H9 (cell line): Measurements from ENCODE around the gene CDC42EP3. TPM values are rescaled to one million over a fixed set of nuclear protein-coding genes. Genes with fewer than 3 reads are reported as not detected.

Experiments used
- DNase-seq: peaks from one replicate; pipeline ENCODE4 v3.0.0-alpha.2; 2017
- H2AFZ ChIP-seq: one replicate; pipeline ENCODE4 v1.6.1; 2013; ENCODE audit warnings: mild to moderate bottlenecking, low read length, control low read depth, moderate library complexity
- H2AK5ac ChIP-seq: 2 replicates; pipeline ENCODE4 v1.6.1; 2013; ENCODE audit warnings: low read length, control low read depth, mixed read lengths; ENCODE audit not compliant: insufficient read length
- H2BK120ac ChIP-seq: one replicate; pipeline ENCODE4 v1.6.1; 2013; ENCODE audit warnings: low read depth, mild to moderate bottlenecking, low read length, control low read depth, inconsistent platforms; ENCODE audit not compliant: poor library complexity, severe bottlenecking
- H2BK12ac ChIP-seq: 2 replicates; pipeline ENCODE4 v1.6.1; 2013; ENCODE audit warnings: low read length, control low read depth, mixed read lengths, low read depth; ENCODE audit not compliant: insufficient read length
- H2BK15ac ChIP-seq: 2 replicates; pipeline ENCODE4 v1.6.1; 2013; ENCODE audit warnings: low read depth, low read length, control low read depth
- H2BK20ac ChIP-seq: one replicate; pipeline ENCODE4 v1.6.1; 2013; ENCODE audit warnings: low read depth, mild to moderate bottlenecking, low read length, control low read depth, inconsistent platforms; ENCODE audit not compliant: poor library complexity, severe bottlenecking
- H2BK5ac ChIP-seq: 2 replicates; pipeline ENCODE4 v1.6.1; 2013; ENCODE audit warnings: low read length, control low read depth, mixed read lengths; ENCODE audit not compliant: insufficient read length
- H3K14ac ChIP-seq: 2 replicates; pipeline ENCODE4 v1.6.1; 2013; ENCODE audit warnings: low read length, control low read depth; ENCODE audit not compliant: insufficient read depth
- H3K18ac ChIP-seq: 2 replicates; pipeline ENCODE4 v1.6.1; 2013; ENCODE audit warnings: low read depth, mild to moderate bottlenecking, mixed read lengths, low read length, control low read depth; ENCODE audit not compliant: insufficient read length
- H3K23ac ChIP-seq: 2 replicates; pipeline ENCODE4 v1.6.1; 2013; ENCODE audit warnings: low read length, control low read depth, mixed read lengths, low read depth; ENCODE audit not compliant: insufficient read length
- H3K23me2 ChIP-seq: 2 replicates; pipeline ENCODE4 v1.6.1; 2013; ENCODE audit warnings: low read depth, mild to moderate bottlenecking, mixed read lengths, low read length, control low read depth; ENCODE audit not compliant: insufficient read length, poor library complexity, severe bottlenecking
- H3K27ac ChIP-seq: 2 replicates; pipeline ENCODE4 v1.5.1; 2013; ENCODE audit warnings: low read length, control low read depth, mixed read lengths, low read depth; ENCODE audit not compliant: insufficient read length
- H3K27me3 ChIP-seq: 2 replicates; pipeline ENCODE4 v1.6.1; 2013; ENCODE audit warnings: low read length, control low read depth, inconsistent platforms; ENCODE audit not compliant: insufficient read depth
- H3K4ac ChIP-seq: 2 replicates; pipeline ENCODE4 v1.6.1; 2013; ENCODE audit warnings: low read depth, mild to moderate bottlenecking, control low read depth, inconsistent platforms, low read length, moderate library complexity
- H3K4me1 ChIP-seq: 2 replicates; pipeline ENCODE4 v1.6.1; 2013; ENCODE audit warnings: low read length, control low read depth, inconsistent platforms; ENCODE audit not compliant: insufficient read depth
- H3K4me2 ChIP-seq: 2 replicates; pipeline ENCODE4 v1.6.1; 2013; ENCODE audit warnings: low read length, control low read depth, mixed read lengths; ENCODE audit not compliant: insufficient read length, insufficient read depth
- H3K56ac ChIP-seq: 2 replicates; pipeline ENCODE4 v1.6.1; 2013; ENCODE audit warnings: low read depth, mild to moderate bottlenecking, mixed read lengths, low read length, control low read depth; ENCODE audit not compliant: insufficient read length
- H3K79me1 ChIP-seq: 2 replicates; pipeline ENCODE4 v1.6.1; 2013; ENCODE audit warnings: low read depth, mild to moderate bottlenecking, moderate library complexity, low read length, control low read depth, inconsistent platforms; ENCODE audit not compliant: insufficient read depth, poor library complexity, severe bottlenecking
- H3K79me2 ChIP-seq: 2 replicates; pipeline ENCODE4 v1.6.1; 2013; ENCODE audit warnings: low read length, control low read depth, inconsistent platforms; ENCODE audit not compliant: insufficient read depth
- H3K9ac ChIP-seq: 2 replicates; pipeline ENCODE4 v1.6.1; 2013; ENCODE audit warnings: low read length, control low read depth, mixed read lengths; ENCODE audit not compliant: insufficient read length; ENCODE audit errors: extremely low read depth
- H3K9me3 ChIP-seq: one replicate; pipeline ENCODE4 v1.6.1; 2013; ENCODE audit warnings: low read depth, low read length, inconsistent platforms; ENCODE audit not compliant: control insufficient read depth
- H3T11ph ChIP-seq: one replicate; pipeline ENCODE4 v1.6.1; 2013; ENCODE audit warnings: mild to moderate bottlenecking, low read length, control low read depth, inconsistent platforms
- H4K20me1 ChIP-seq: one replicate; pipeline ENCODE4 v1.6.1; 2013; ENCODE audit not compliant: control insufficient read depth, insufficient read length, insufficient read depth
- H4K5ac ChIP-seq: 2 replicates; pipeline ENCODE4 v1.6.1; 2013; ENCODE audit warnings: low read depth, mild to moderate bottlenecking, mixed read lengths, low read length, control low read depth; ENCODE audit not compliant: insufficient read length
- H4K8ac ChIP-seq: replicated peaks from 2 replicates; pipeline ENCODE4 v1.6.1; 2013; ENCODE audit warnings: low read length, control low read depth, mixed read lengths, low read depth; ENCODE audit not compliant: insufficient read length
- H4K91ac ChIP-seq: 2 replicates; pipeline ENCODE4 v1.6.1; 2013; ENCODE audit warnings: low read depth, mild to moderate bottlenecking, moderate library complexity, mixed read lengths, low read length, control low read depth; ENCODE audit not compliant: insufficient read length
- H3K27ac Mint-ChIP-seq, 3 experiments: 2 replicates in 2 of 3; 3 replicates in 1 of 3; pipeline ENCODE4 v1.8.0; 2020 to 2021; ENCODE audit warnings: mixed read lengths in 3 of 3, mild to moderate bottlenecking in 1 of 3, moderate library complexity in 1 of 3
- H3K27me3 Mint-ChIP-seq: 2 replicates; pipeline ENCODE4 v1.8.0; 2021; ENCODE audit warnings: low read depth, mild to moderate bottlenecking, moderate library complexity, mixed read lengths
- H3K36me3 Mint-ChIP-seq, 3 experiments: 2 replicates in 2 of 3; 3 replicates in 1 of 3; pipeline ENCODE4 v1.8.0; 2020 to 2021; ENCODE audit warnings: low read depth in 3 of 3, mixed read lengths in 3 of 3; ENCODE audit not compliant: insufficient read depth in 1 of 3
- H3K4me1 Mint-ChIP-seq, 2 experiments: 2 replicates each; pipeline ENCODE4 v1.8.0; 2020; ENCODE audit warnings: mixed read lengths in 2 of 2
- H3K4me3 Mint-ChIP-seq, 2 experiments: 2 replicates in 1 of 2; 3 replicates in 1 of 2; pipeline ENCODE4 v1.8.0; 2020 to 2021; ENCODE audit warnings: mild to moderate bottlenecking in 2 of 2, mixed read lengths in 2 of 2, moderate library complexity in 1 of 2
- H3K9me3 Mint-ChIP-seq, 2 experiments: 2 replicates in 1 of 2; 3 replicates in 1 of 2; pipeline ENCODE4 v1.8.0; 2020; ENCODE audit warnings: mild to moderate bottlenecking in 2 of 2, mixed read lengths in 2 of 2, moderate library complexity in 1 of 2
- CTCF ChIP-seq: fragments of 200-600 bp; sonication (generic); conservative IDR thresholded peaks from 3 replicates; pipeline ENCODE4 v1.8.0; 2021; ENCODE audit warnings: antibody characterized with exemption, mild to moderate bottlenecking
- WGBS: extraction: QIAGEN DNeasy Blood & Tissue Kit; methylation state at CpG from one replicate; pipeline ENCODE4 v1.1.7; 2013; ENCODE audit warnings: missing lambda C conversion rate, low lambda C conversion rate, mixed read lengths; ENCODE audit not compliant: insufficient read length; ENCODE audit errors: extremely low coverage; 5-methylcytosine and 5-hydroxymethylcytosine counted together
- total RNA-seq: library from RNA; stranded (reverse); gene quantifications from 2 replicates; pipeline ENCODE4 v1.2.1, GENCODE V29; 2021

CDC42EP3 gene
- total RNA-seq, 1 experiment from 2014 or later, result 61.5 TPM

- no peak overlapping the region for H2BK120ac ChIP-seq
- peaks cover 7 to 9% of the 10 kb centered on the region in 2 experiments for H3K4me1 Mint-ChIP-seq
- no peak overlapping the region for H3K27ac Mint-ChIP-seq
- H4K91ac ChIP-seq, result no peak overlapping the region
- H4K5ac ChIP-seq, result no peak overlapping the region
- no peak overlapping the region for H3K14ac ChIP-seq
- H2BK12ac ChIP-seq, result no peak overlapping the region
- no peak overlapping the region for H3K9ac ChIP-seq
- no peak overlapping the region for H3K4me3 Mint-ChIP-seq
- no peak overlapping the region for H4K8ac ChIP-seq
- no peak for DNase-seq
- H2AK5ac ChIP-seq, result no peak overlapping the region
- H3K79me2 ChIP-seq, result peaks cover 2% of the 10 kb centered on the region; the same call in 1 of the 2 replicates
- H3K4me1 ChIP-seq, result no peaks in the 10 kb centered on the region
- H3K27me3 ChIP-seq, result no peaks in the 10 kb centered on the region
- H3K18ac ChIP-seq, result no peak overlapping the region
- H2BK15ac ChIP-seq, result no peak overlapping the region
- WGBS, result no CpG with 5 or more reads among the region's 5 CpGs
- no peak overlapping the region for H3K4ac ChIP-seq
- H3T11ph ChIP-seq, result no peak overlapping the region
- TF ChIP-seq CTCF, result no peak
- H3K56ac ChIP-seq, result no peak overlapping the region
- no peak overlapping the region for H3K4me2 ChIP-seq
- H3K23me2 ChIP-seq, result no peaks in the 10 kb centered on the region
- no peaks in the 10 kb centered on the region for H3K9me3 ChIP-seq
- peaks cover 11% of the 10 kb centered on the region for H3K79me1 ChIP-seq
- peaks cover 54 to 79% (median 69%) of the 10 kb centered on the region in 3 experiments for H3K36me3 Mint-ChIP-seq
- no peak overlapping the region for H2BK20ac ChIP-seq
- H2BK5ac ChIP-seq, result no peak overlapping the region
- no peak overlapping the region for H2AFZ ChIP-seq
- H3K9me3 Mint-ChIP-seq, result peaks cover 12 to 13% of the 10 kb centered on the region in 2 experiments
- H3K27ac ChIP-seq, result no peak overlapping the region
- H4K20me1 ChIP-seq, result no peaks in the 10 kb centered on the region
- H3K23ac ChIP-seq, result no peak overlapping the region
- H3K27me3 Mint-ChIP-seq, result no peaks in the 10 kb centered on the region
Measured at GRCh38 chr2:37643730-37644078, 27.7 kb downstream of the CDC42EP3 start.
